GM21381 (cell line): Measurements from ENCODE around the gene TEDC1.

Experiments used
- ATAC-seq: cut with Tn5 transposase; IDR thresholded peaks from one replicate; pipeline ENCODE4 v1.9.1; 2021; ENCODE audit warnings: mild to moderate bottlenecking, moderate library complexity; ENCODE audit not compliant: unreplicated experiment

The TEDC1 gene

GRCh38 chr14:105484069-105484996 is 6.7 kb upstream of the TEDC1 start:
- no peak for ATAC-seq

GRCh38 chr14:105484997-105485393 is 6.1 kb upstream of the TEDC1 start:
- ATAC-seq = no peak

GRCh38 chr14:105485739-105486162 is 5.3 kb upstream of the TEDC1 start:
- no peak for ATAC-seq

GRCh38 chr14:105486163-105486973 is 4.7 kb upstream of the TEDC1 start, which contains the start of gene CRIP1:
Gene CRIP1, plus strand, starts transcription at chr14:105486886. Its CDS starts 374 bp downstream, at chr14:105487260.
- ATAC-seq = no peak

GRCh38 chr14:105486974-105487448 is 4.0 kb upstream of the TEDC1 start:
- no peak for ATAC-seq

GRCh38 chr14:105487449-105487985 is 3.5 kb upstream of the TEDC1 start:
- no peak for ATAC-seq

- no peak for ATAC-seq
Observed at GRCh38 chr14:105487986-105488777, 2.9 kb upstream of the TEDC1 start.

GRCh38 chr14:105488781-105489541 is 2.1 kb upstream of the TEDC1 start:
- no peak for ATAC-seq

GRCh38 chr14:105489542-105490266 is 1.3 kb upstream of the TEDC1 start:
- peak; percentile 0 for ATAC-seq

- peak; percentile 2 for ATAC-seq
Observed at GRCh38 chr14:105490267-105490571, 827 bp upstream of the TEDC1 start.

GRCh38 chr14:105491366-105491973 is 424 bp downstream of the TEDC1 start:
- ATAC-seq = peak; percentile 6

GRCh38 chr14:105492031-105492970 is 1.3 kb downstream of the TEDC1 start:
- ATAC-seq = no peak

- ATAC-seq = no peak
Observed at GRCh38 chr14:105492971-105493871, 2.2 kb downstream of the TEDC1 start.

GRCh38 chr14:105493921-105494605 is 3.0 kb downstream of the TEDC1 start:
- ATAC-seq = no peak

GRCh38 chr14:105494606-105494929 is 3.5 kb downstream of the TEDC1 start:
- no peak for ATAC-seq
